ENCODE measurements around the gene WDR7.

The WDR7 gene

DNA sequence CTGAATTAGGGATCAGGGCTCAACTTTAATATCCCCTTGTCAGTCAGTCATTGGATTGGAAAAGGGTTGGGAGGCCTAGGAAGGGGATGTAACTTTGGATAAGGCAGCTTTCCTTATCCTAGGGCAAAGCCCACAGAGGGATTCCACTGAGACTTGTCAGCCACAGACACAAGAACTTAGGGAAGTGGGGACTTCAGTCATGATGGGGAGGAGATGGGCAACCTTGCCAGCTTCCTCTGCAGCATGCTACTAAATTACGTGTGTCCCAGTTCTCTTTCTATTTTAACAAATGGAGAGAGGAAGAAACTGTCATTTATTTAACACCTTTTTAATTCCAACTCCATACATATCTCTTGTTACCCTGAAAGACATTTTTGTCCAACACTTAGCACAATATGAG is 237.8 kb downstream of the WDR7 start:
- no peak for DNase-seq (ENCODE audit: low spot score)

DNA sequence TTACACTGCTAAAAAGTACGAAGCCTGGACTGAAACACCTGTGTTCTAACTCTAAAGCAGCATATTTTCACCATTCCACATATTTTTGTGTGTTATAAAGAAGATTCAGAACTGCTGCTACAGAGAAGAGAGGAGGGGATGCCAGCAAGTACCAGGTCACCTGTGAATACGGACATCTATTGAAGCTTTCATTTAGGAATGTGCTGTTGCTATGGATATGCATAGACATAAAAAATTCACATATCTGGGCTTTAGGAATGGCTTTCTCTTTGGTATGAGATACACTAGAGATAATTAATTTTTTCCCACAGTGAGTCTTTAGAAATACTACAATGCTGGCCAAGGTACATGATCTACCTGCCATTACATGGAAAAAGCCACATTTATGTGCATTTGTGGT is 238.5 kb downstream of the WDR7 start:
- DNase-seq (ENCODE audit: low spot score): no peak

DNA sequence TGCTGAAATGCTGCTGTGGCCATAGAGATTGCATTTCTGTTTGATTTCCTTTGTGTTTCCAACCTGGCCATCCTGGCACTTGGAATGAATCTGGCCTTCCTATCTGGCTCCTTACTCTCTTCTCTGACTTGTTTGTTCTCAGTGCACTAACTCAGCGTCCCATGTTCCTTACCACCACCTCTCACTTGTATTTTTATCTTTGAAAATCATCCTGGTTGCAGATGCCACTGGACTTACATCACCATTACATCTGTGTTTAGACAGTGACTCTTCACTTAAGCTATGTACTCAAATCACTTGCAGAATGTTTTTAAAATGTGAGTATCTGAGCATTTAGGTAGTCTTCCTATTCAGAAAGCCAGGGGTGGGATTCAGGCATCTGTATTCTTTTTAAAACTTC is 239.5 kb downstream of the WDR7 start:
- no peak for DNase-seq (ENCODE audit: low spot score)

DNA sequence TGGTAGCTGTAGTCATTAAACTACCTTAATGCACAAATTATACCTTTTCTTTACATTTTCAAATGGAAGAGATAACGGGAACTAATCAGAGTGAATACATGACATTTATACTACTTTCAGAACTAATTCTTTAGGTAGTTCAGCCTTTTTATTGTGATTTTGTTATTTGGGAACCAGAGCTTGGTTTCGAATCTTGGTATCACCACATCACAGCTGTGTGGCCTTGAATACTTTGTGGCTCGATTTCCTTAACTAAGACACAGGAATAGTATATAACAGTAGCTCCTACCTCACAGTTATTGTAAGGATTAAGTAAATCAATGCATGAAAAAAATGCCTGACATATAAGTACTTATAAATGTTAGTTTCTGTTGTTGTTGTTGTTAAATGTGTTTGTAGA is 240.0 kb downstream of the WDR7 start:
- no peak for DNase-seq (ENCODE audit: low spot score)

DNA sequence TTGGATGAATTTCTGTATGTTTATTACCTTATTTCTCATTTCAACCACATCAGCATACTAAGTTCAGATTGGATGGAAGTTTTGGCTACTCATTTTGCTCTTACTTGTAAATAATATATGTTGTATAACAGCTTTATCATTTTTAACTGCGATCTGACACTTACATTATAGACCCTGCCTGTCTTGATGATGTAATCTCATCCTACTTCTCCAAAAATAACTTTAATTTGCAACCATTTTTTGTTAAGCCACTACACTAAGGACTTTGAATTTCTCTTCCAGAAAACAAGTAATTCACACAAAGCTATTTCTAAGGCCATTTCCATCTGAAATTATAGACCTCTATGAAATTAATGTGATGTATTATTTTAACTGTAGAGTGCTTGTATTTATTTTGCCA is 240.7 kb downstream of the WDR7 start:
- no peak for DNase-seq (ENCODE audit: low spot score)

DNA sequence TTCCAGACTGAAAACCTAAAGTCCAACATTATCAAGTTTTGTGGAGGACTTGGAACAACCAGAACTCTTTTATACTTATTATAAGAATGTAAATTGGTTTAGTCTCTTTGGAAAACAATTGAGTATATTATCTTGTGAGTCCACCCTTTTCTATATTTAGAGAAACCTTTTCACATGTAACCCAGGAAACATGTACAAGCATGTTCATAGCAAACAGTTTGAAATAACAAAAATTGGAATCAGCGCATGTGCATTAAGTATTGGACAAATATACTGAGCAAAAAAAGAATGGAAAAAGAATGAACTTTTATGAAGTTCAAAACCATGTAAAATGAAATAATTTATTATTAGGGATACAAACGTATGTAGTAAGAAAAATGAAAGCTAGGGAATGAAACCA is 246.0 kb downstream of the WDR7 start:
- no peak for DNase-seq (ENCODE audit: low spot score)

DNA sequence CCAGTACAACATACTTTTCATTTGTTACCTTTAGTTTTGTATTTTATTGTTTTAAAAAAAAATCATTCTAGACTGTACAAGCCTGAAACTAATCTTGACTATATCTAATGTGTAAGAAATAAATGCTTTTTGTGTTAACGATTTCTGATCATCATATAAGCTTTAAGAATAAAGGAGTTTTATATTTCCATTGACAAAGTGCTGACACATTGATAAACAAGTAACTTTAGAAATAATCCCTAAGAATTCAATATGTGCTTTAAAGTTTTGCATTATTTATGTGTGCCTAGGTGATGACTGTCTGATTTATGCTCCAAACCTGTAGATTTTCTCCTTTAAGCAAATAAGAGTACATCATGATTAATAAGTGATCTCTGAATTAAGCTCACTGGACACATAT is 248.5 kb downstream of the WDR7 start:
- DNase-seq (ENCODE audit: low spot score): no peak

DNA sequence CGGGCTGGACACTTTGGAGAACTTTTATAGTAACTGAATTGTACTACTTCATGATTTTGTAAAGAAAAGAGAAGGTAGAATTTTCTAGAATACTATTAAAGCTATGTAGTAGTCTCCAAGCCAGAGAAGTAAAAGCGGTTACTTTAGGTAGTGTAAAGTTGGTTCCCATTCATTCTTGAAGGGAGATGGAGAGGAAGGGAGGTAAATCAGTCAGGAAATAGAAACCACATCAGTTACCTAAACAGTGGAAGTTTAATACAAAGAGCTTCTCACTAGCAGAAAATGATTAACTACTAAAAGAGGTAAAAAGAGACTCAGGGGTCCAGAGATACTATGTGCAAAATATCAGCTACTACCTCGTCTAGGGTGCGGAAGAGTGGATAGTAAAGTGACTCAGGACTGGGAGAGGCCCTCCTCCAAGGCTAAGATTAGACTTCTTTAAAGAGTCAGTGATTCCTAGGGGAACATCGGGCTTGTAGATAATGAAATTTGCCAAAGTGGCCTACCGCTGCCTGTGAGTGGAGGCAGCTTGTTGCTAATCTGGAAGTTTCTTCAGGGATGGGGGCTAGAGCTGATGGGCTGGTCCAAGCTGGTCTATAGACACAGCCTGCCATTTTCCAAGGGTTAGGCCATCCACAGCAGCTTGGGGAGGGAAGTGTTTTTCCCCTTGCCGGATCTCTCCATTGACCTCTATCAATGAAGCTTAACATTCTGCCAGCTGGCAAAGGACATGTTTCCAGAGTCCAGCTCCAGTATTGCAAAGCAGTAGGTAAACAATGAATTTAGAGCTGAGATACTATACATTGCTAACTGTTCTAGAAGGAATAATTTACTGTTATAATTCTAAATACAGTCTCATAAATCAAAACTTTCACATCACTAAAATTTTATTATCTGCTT is 249.3 kb downstream of the WDR7 start:
- no peak for DNase-seq (ENCODE audit: low spot score)

DNA sequence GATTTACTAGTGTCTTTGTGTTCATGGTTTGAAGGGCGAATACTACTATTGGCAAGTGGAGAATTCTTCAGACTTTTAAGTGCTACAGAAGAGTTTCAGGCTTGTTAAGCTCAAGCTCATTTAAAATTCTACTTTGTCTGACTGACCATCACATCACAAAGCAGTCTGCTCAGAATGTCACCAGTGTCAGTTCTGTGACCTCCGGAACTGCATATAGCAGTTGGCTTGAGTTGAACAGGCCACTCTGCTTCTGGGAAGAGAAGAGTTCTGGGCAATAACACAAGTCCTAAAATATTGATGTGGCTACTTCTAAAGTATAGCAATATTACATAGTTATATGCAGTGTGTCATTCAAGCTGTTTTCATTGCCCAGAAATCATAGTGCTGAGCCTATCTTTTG is 250.8 kb downstream of the WDR7 start:
- no peak for DNase-seq (ENCODE audit: low spot score)

DNA sequence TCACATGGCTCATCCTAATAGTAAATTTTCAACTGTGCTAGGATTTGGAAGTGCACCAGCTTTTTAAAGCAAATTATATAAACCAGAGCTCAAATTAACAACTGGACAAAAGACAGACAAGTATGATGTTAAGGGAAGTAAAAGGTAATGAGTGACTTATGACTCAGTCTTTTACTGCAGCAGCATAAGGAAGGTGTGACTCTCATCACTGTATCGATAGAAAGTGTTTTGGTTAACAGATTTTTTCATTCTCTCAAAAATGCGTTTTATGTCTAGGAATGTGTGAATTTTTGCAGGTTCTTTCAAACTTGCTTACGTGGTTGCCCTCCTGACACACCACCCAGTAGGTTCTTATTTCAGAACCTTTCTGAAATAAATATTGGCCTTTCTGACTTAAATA is 251.5 kb downstream of the WDR7 start:
- DNase-seq (ENCODE audit: low spot score): no peak

DNA sequence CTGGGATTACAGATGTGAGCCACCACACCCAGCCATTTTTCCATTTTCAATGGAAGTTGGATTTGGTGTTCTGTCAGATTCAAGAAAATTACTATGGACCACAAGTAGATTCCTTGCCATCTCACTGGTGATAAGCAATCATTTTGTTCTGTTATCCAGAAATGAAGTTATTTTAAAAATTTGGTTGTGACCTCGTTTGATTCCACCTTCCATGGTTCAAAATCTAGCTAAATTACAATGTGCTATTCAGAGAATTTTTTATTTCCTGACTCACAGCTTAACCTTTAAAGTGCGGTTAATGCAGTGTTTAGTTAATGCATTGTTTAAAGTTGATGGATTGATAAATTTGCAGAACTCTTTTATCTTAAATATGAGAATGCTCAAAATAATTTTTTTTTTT is 252.5 kb downstream of the WDR7 start:
- DNase-seq (ENCODE audit: low spot score): no peak

DNA sequence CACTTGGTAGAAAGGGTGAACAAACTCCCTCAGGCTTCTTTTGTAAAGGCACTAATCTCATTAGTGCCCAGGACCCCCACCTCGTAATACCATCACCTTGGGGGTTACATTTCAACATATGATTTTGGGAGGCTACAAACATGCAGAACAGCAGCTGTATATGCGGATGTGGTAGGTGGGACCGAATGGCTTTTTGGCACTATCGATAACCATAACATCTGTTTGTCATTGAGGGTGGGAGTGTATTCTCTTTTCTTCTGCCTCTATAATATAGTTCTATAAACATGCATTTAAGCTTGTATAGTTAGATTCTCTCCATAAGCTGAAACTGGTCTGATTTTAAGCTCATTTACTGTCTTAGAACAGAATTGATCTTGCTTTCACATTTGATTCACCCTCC is 256.6 kb downstream of the WDR7 start:
- DNase-seq (ENCODE audit: low spot score): no peak

DNA sequence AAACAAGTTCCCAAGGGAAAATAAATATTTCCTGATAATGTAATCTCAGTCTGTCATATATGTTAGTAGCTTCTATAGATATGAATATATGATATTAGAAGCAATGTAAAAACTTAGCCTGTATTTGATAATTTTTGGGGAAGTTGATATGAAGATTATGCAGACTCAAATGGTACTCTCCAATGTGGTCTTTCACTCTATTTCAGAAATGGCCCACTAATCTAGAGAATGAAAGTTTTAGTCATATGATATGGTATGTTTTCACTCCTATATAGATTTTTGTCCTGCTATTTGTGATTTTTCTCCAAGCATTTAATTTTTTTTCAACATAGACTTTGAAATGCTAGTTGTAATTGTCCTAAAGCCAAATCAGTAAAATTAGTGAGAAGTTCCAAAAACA is 259.1 kb downstream of the WDR7 start:
- no peak for DNase-seq (ENCODE audit: low spot score)

DNA sequence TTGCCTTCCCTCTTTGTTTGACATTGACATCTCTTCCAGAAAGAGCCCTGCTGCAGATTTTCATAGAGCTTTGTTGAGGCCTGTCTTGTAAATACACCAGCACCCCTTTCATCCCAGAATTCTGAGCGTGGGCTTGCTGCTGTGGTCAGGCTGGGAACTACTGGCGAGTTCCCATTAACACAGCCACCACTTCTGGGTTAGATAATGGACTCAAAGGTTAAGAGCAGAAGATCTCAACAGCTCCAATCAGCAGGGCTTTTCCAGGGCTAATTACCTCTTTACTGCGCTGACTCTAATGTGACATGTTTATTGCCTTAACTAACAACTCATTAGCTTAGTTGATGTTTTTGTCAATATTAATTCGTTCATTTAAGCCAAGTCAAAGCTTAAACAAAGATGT is 259.8 kb downstream of the WDR7 start:
- no peak for DNase-seq (ENCODE audit: low spot score)

DNA sequence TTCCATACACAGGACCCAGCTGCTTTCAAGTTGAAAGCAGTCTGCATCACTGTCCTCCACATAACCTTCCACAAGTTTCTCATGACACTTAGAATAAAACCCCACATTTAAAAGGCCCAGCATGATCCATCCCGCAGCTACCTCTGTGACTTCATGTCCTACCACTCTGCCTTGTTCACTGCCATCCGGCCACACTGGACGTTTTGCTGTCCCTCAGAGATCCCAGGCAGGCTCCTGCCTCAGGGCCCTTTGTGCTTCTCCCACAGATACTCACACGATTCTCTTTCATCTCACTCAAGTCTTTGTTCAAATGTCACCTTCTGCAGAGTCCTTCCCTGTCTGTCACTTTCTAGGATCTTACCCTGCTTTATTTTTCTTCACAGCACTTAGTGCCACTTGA is 262.8 kb downstream of the WDR7 start:
- DNase-seq (ENCODE audit: low spot score): no peak

DNA sequence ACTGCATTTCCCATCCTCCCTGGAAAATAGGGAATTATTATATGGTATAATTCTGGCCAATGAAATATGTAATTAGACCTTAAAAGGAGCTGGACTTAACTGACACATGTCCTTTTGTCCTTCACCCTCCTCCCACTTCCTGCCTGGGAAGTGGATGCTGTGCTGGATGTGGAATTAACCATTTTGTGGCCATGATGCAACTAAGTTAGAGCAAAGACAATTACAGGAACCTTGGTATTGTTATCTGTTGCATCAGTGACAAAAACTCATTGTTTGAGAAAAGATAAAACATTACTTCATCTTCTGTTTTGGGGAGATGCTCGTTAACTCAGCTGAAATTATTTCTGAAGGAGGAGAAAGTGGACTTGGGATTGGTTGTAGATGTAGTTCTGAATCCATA is 268.0 kb downstream of the WDR7 start:
- no peak for DNase-seq (ENCODE audit: low spot score)

DNA sequence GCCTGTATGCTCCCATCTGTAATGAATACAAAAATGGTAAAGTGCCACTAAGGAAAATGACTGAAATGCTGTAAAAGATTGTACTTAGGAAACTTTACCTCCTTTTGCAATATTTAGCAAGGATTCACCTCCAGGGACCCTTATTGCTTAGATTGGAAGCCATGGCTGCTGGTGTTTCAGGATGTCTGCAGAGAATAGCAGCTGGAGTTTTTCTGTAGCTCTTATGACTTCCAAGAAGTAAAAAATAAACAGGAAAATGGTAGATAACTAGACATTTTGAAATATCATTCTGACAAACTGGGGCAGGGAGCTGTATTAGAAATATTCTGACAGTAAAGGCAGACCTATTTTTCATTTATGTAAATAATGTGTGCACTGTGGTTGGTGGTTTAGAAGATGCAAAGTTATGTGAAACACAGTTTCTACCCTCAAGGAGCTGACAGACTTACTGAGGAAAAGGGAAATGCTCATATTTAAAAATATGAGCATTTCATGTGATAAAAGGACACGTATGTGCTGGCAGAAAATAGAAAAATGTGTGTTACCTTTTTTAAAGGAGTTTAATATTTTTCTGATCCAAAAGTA is 270.8 kb downstream of the WDR7 start:
- DNase-seq (ENCODE audit: low spot score): no peak

DNA sequence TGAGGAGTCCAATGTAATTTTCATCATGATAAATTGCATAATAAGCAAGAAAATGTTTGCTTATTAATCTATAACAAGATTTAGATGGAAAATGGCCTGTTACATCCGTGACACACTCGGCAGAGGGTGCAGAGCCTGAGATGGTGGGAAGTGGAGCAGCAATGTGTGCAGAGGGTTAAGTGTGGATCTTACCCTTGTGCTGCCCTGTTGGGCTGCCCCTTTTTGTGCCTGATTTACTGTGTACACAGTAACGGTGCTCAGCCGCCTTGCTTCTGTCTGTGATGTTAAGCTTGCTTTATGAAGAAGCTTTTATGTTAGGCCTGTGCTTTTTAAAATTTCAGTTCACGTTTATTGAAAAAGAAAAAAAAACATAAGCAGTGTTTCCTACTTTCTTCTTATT is 275.6 kb downstream of the WDR7 start:
- no peak for DNase-seq (ENCODE audit: low spot score)

DNA sequence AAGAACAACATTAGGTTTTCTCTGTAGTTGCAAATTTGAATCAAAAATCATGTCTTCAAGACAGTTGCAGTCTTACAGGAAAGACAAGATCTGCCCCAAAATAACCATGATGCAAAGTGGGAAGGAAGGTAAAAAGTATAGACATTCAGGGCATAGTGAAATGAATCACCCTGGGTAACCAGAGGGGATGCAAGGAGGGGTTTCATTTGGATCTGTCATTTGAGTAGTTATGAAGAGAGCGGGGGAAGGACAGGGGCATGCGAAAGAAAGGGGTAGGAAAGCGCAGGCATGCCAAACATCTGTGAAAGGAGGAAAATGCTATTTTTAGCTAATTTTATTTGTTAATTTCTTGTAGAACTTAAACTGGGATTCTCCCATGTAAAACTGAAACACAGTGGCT is 276.6 kb downstream of the WDR7 start:
- no peak for DNase-seq (ENCODE audit: low spot score)

DNA sequence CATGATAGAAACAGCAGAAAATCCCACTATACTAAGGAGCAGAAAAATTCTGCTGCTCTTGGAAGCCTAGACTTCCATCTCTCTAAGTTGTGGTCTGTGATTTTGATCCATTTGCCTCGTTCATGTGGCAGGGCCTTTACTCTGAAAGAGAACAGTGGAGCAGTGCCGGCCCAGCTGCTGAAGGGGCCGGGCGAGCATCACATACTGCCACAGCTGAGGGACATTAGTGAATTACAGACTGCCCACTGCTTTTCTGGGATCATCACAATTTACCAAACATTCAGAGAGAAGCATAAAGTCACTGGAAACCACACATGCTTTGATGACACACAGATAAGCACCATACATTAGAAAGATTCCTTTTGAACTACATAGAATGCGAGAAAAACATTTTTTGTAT is 278.7 kb downstream of the WDR7 start:
- no peak for DNase-seq (ENCODE audit: low spot score)

DNA sequence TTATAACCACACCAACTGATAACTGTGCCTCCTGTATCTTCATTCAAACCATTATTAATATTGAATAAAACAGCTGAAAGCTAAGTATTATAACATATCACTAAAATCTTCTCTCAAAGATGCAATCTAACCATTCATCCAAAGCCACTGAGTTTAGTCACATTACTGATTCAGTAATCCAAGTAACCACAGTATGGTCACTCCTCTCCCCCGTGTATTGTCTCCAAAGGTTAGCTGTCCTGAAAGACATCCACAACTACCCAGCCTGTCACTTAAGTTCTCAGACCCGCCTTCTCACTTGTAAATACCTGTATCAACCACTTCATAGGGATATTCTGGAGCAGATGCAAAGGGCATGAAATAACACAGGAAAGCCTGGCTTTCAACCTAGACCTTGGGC is 282.3 kb downstream of the WDR7 start:
- DNase-seq (ENCODE audit: low spot score): no peak

DNA sequence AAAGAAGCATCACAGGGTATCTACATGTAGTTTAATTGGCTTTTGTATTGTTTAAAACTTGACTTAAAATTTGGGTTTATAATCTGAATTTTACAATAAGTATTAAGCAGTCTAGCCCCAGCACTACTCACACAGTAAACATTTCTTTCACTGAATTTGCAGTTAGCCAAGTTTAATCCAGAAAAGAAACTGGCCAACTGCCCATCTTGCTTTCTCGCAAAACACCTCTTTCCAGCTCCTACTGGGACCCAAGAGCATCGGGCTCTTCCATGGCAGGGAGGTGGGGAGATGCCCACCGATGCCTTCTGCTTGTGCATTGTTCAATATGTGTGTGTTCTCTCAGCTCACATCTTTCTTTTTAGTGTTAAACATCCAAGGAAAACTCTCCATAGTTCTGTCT is 283.0 kb downstream of the WDR7 start:
- no peak for DNase-seq (ENCODE audit: low spot score)

DNA sequence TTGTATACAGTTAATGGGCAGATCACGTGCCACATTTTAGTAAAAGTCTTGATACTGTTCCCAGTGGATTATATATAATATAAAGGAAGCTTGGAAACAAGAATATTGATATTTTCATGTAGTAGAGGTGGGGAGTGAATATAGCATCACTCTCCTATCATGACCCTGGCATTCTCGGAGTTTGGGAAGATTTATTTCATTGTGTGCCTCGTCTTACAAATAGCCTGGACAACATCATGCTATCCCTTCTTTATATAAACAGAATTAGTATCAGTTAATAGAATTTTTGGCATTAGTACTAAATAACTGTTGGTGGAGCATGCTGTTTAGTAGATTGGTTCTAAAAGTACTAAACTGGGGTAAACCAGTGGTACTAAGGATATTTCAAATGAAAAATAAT is 283.7 kb downstream of the WDR7 start:
- DNase-seq (ENCODE audit: low spot score): no peak
